ENCODE measurements around the gene XPO6. TPM values are rescaled to one million over a fixed set of nuclear protein-coding genes. Genes with fewer than 3 reads are reported as not detected.

The XPO6 gene
- total and polyA plus RNA-seq, 3 donors from 2014 or later: 216 to 283 (median 238) TPM

- H3K36me3 ChIP-seq (ENCODE audit: low read depth, missing control alignments): no peaks in the 10 kb centered on the region
- WGBS, 2 donors: 70 to 74% methylated on average over 11 of the region's 11 CpGs
- TF ChIP-seq POLR2A (IDR thresholded peaks at IDR 0.05): no peak
- TF ChIP-seq, protein P1, sequence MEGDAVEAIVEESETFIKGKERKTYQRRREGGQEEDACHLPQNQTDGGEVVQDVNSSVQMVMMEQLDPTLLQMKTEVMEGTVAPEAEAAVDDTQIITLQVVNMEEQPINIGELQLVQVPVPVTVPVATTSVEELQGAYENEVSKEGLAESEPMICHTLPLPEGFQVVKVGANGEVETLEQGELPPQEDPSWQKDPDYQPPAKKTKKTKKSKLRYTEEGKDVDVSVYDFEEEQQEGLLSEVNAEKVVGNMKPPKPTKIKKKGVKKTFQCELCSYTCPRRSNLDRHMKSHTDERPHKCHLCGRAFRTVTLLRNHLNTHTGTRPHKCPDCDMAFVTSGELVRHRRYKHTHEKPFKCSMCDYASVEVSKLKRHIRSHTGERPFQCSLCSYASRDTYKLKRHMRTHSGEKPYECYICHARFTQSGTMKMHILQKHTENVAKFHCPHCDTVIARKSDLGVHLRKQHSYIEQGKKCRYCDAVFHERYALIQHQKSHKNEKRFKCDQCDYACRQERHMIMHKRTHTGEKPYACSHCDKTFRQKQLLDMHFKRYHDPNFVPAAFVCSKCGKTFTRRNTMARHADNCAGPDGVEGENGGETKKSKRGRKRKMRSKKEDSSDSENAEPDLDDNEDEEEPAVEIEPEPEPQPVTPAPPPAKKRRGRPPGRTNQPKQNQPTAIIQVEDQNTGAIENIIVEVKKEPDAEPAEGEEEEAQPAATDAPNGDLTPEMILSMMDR (IDR thresholded peaks at IDR 0.05): no peak
- intact Hi-C loops (cut with DNase I; ENCODE audit: low total_unique reads): no loop called here
- H3K9me3 ChIP-seq: no peaks in the 10 kb centered on the region
- no peak overlapping the region for H3K4me3 ChIP-seq
- peaks cover 12% of the 10 kb centered on the region for H3K4me1 ChIP-seq
- peak overlapping the region in 1 of 2 donors; percentile 69 for H3K27ac ChIP-seq
- no peak for DNase-seq
- H3K27me3 ChIP-seq: no peaks in the 10 kb centered on the region
Measured at GRCh38 chr16:28130099-28131088, 81.4 kb downstream of the XPO6 start.

DNA sequence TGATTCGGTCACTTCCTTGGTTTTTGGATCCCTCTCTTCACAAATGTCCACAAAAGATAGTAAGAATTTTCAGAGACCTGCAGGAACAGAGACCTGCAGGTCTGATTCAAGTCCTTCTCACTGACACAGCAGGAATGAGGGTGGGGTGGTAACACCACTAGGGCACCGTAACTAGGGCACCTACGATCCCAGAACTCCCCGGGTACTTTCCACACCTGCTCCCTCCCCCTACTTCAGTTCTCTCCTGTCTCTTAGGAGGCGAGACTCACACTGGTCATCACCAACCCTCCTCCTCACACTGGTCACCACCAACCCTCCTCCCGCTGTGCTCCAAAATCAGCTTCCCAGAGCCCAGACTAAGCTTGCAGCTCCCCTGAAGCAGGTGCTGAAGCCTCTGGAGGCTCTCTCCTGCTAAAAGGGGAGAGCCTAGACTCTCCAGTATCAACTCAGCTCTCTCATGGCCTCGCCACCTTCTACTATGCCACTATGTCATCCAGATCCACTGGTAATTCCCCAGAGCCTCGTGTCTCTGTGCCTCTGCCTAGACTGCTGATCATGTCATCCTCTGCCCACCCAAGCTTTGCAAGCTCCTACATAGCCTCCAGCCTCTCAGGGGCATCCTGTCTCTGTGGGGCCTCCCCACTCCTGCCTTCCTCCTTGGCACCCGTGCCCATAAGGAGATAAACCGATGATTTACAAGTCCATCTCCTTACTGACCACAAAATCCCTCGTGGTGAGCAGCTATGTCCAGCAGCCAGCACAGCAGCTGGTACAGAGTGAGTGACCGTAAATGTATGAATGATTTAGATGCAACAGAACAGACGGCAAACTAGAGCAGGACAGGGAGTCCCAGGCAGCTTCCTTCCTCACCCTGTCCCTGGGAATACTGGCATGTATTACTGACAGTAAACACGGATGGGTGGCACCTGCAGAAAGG lies 84.8 kb downstream of the XPO6 start:
- TF ChIP-seq, protein P1 (IDR thresholded peaks at IDR 0.05): no peak
- no peak for TF ChIP-seq POLR2A (IDR thresholded peaks at IDR 0.05)
- peaks cover 6% of the 10 kb centered on the region for H3K4me1 ChIP-seq
- H3K27me3 ChIP-seq: no peaks in the 10 kb centered on the region
- 80 to 92% methylated on average over 14 of the region's 14 CpGs for WGBS, 2 donors
- no peak for DNase-seq
- intact Hi-C loops (cut with DNase I; ENCODE audit: low total_unique reads): no loop called here
- H3K4me3 ChIP-seq: no peak overlapping the region
- H3K9me3 ChIP-seq: no peaks in the 10 kb centered on the region
- H3K27ac ChIP-seq: no peak overlapping the region
- H3K36me3 ChIP-seq (ENCODE audit: low read depth, missing control alignments): no peaks in the 10 kb centered on the region

DNA sequence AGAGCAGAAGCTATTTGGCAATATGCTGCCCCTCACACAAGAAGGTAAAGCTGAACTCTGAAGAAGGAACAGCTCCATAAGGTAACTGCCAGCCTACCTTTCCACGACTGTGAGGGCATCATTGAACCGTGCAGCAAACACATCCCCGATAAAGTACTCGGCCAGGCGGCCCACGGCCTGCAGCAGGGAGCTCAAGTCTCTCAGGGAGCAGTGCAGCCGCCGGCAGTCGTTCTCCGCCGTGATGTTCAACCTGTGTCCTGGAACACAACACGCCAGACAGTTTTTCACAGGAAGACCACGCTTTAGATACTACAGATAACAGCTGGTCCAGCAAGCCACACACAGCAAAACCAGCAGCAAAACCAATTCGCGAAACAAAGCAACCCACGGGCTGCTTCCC lies 86.2 kb downstream of the XPO6 start:
- Histone ChIP-seq H3K9me3 (no peaks in the 10 kb centered on the region), H3K36me3 (ENCODE audit: low read depth, missing control alignments) (no peaks in the 10 kb centered on the region), H3K27ac (no peak overlapping the region), H3K27me3 (no peaks in the 10 kb centered on the region), H3K4me3 (no peak overlapping the region), H3K4me1 (peaks cover 2% of the 10 kb centered on the region)
- WGBS, 2 donors: 90 to 95% methylated on average over 9 to 16 of the region's 16 CpGs
- intact Hi-C loops (cut with DNase I; ENCODE audit: low total_unique reads): no loop called here
- no peak for DNase-seq
- TF ChIP-seq POLR2A (IDR thresholded peaks at IDR 0.05): no peak
- TF ChIP-seq, protein P1 (IDR thresholded peaks at IDR 0.05): no peak

- WGBS, 2 donors: 90 to 95% methylated on average over 2 of the region's 2 CpGs
- Histone ChIP-seq H3K4me1 (no peaks in the 10 kb centered on the region), H3K27ac (no peak overlapping the region), H3K27me3 (no peaks in the 10 kb centered on the region), H3K9me3 (no peaks in the 10 kb centered on the region), H3K36me3 (ENCODE audit: low read depth, missing control alignments) (no peaks in the 10 kb centered on the region), H3K4me3 (no peak overlapping the region)
- TF ChIP-seq POLR2A (IDR thresholded peaks at IDR 0.05): no peak
- TF ChIP-seq, protein P1 (IDR thresholded peaks at IDR 0.05): no peak
- no peak for DNase-seq
- intact Hi-C loops (cut with DNase I; ENCODE audit: low total_unique reads): no loop called here
Measured at GRCh38 chr16:28121527-28121926, 90.2 kb downstream of the XPO6 start.

All from testis (tissue), 3 donors.